ENCODE data around the gene CLK2. TPM values are rescaled to one million over a fixed set of nuclear protein-coding genes. Genes with fewer than 3 reads are reported as not detected.

CLK2 gene
- 29.7 and 43.1 TPM in 2 replicates for total RNA-seq (2014; rRNA removed; shearing (Covaris generic))

DNA sequence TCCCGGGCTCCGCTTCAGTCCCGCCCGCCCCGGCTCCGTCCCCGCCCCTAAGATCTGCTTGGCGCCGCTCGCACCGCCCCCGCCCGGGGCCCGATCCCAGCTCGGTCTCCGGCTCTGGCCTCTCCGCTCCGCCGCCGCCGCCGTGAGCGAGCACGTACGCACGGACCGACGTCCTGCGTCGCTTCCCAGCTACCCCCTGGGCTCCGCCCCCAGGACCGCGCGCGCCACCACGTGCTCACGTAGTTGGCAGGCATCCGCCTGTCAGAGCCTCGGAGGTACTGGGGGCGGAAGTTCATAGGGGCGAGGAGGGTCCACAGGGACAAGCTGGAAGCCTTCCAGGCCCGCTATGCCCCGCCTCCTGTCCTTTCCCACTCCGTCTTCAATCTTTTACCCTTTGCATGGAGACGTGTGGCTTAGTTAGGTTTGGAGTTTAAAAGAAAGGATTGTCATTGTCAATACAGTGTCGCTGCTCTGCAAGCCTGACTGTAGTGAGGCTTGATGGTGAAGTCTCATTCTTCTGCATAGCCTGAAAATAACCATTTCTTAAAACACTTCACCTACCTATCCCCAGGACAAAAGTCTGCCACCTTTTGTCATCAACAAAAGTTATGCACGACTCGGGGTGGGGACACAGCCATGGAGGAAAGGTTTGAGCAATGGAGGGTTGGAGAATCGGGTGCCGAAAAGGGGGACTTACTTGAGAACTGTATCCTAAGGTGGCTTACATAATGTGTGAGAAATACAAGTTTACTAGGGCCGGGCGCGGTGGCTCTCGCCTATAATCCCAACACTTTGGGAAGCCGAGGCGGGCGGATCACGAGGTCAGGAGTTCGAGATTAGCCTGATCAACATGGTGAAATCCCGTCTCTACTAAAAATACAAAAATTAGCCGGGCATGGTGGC is at the start of gene CLK2:
Gene CLK2, minus strand, starts transcription at position 162 of the 903 bp plus-strand sequence. CDS start 2,527 bp downstream, outside the sequence.
- H3K9me3 ChIP-seq (replicated peaks), result no peaks in the 10 kb centered on the region
- peaks cover 29% of the 10 kb centered on the region for H3K36me3 ChIP-seq
- H3K27me3 ChIP-seq, result no peaks in the 10 kb centered on the region
- peaks cover 11% of the 10 kb centered on the region for H3K4me1 ChIP-seq
- peak within 1 kb of the TSS; percentile 72 for H3K27ac ChIP-seq
- DNase-seq, result peak; percentile 97 to 98
- H3K4me3 ChIP-seq, result peak within 1 kb of the TSS; percentile 68

DNA sequence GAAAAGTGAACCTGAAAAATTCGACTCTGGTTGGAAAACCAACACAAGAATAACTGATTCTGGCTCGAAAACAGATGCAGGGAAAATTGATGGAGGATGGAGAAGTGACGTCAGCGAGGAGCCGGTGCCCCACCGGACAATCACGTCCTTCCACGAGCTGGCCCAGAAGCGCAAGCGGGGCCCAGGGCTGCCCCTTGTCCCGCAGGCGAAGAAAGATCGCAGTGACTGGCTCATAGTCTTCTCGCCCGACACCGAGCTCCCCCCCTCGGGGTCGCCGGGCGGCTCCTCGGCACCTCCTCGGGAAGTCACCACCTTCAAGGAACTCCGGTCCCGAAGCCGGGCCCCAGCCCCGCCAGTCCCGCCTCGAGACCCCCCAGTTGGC is 49.3 kb upstream of the CLK2 start:
- H3K27me3 ChIP-seq, result no peaks in the 10 kb centered on the region
- peak overlapping the region; percentile 76 for H3K4me3 ChIP-seq
- H3K4me1 ChIP-seq, result no peaks in the 10 kb centered on the region
- no peak overlapping the region; the same call in 1 of the 2 replicates for H3K27ac ChIP-seq
- no peaks in the 10 kb centered on the region for H3K36me3 ChIP-seq
- peak; percentile 44 to 53 for DNase-seq
- H3K9me3 ChIP-seq (replicated peaks), result no peaks in the 10 kb centered on the region

DNA sequence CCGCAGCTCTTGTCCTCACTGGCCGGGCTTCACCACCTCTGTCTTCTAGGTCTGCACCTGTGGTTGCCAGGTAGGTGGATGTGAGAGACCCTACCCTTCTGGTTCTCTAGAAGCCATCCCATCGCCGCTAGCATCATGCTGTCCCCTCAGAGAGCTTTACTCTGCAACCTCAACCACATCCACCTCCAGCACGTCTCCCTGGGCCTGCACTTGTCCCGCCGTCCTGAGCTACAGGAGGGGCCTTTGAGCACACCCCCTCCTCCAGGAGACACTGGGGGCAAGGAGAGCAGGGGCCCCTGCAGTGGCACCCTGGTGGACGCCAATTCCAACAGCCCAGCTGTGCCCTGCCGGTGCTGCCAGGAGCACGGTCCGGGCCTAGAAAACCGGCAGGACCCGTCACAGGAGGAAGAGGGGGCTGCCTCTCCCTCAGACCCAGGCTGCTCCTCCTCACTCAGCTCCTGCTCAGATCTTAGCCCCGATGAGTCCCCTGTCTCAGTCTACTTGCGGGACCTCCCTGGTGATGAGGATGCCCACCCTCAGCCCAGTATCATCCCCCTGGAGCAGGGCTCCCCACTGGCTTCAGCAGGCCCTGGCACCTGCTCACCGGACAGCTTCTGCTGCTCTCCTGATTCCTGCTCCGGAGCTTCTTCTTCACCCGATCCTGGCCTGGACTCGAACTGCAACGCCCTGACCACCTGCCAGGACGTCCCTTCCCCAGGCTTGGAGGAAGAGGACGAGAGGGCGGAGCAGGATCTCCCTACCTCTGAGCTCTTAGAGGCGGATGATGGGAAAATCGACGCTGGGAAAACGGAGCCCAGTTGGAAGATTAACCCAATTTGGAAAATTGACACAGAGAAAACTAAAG is 48.6 kb upstream of the CLK2 start:
- no peaks in the 10 kb centered on the region for H3K27me3 ChIP-seq
- no peaks in the 10 kb centered on the region for H3K4me1 ChIP-seq
- H3K27ac ChIP-seq, result no peak overlapping the region
- H3K4me3 ChIP-seq, result peak overlapping the region; percentile 76
- DNase-seq, result peak in 1 of 2 experiments; percentile 24
- no peaks in the 10 kb centered on the region for H3K9me3 ChIP-seq (replicated peaks)
- H3K36me3 ChIP-seq, result no peaks in the 10 kb centered on the region

DNA sequence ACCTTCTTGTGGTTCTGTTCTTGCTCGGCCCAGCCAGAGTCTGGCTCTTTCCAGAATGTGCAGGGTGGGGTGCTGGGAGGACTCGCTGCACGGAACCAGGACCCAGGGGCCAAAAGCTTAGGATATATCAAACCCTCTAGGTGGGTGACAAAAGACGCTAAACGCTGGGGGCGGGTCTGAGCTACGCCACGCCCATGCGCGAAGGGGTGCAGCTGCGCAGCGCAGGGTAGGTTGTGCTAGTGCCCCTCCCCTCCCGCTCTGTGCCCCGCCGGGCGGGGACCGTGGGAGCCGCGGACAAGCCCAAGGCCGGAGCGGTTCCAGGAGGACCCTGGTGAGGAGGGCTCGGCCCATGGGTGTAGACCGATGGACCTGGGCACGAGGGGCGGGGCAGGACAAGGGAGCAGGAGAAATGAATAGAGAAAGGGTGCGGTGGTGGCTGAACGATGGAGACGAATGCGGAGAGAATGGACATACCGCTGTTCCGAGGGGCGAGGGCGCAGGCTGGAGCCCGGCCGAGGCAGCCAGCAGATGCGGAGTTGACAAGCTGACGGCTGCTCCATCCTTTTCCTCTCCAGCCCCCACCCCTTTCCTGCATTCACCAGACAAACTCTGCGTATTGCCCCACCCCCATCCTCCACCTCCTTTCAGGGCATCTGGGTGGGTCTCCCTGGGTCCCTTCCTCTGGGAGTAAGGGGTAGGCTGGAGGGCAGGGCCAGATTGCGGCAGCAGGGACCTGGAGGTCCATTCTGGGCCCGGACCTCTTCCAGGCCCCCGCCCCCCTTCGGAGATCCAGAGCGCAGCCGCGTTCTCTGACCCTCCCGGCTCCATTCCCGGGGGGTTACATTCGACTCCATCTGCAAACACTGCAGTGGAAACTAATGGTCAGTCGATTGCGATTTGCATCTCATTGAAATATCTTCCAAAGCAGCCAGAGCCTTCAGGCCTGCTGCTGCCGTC is 47.6 kb upstream of the CLK2 start, which contains the start of gene RUSC1:
Gene RUSC1, plus strand, starts transcription at position 234 of the 957 bp plus-strand sequence. CDS start 880 bp downstream, outside the sequence.
- no peaks in the 10 kb centered on the region for H3K27me3 ChIP-seq

DNA sequence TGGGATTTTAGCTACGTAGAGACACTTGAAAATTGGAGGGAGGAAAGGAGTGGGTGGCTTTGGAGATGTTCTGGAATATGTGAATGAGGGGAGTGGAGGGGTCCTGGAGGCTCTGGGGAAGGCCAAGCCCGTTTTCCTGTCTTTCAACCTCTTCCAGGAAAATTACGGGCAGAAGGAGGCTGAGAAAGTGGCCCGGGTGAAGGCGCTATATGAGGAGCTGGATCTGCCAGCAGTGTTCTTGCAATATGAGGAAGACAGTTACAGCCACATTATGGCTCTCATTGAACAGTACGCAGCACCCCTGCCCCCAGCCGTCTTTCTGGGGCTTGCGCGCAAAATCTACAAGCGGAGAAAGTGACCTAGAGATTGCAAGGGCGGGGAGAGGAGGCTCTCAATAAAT is 46.9 kb upstream of the CLK2 start:
- H3K27me3 ChIP-seq, result no peaks in the 10 kb centered on the region
- H3K4me1 ChIP-seq, result no peaks in the 10 kb centered on the region
- H3K36me3 ChIP-seq, result 0 out of 2 replicates have a peak, but pooled peaks cover 2% of the 10 kb centered on the region
- no peak for DNase-seq
- no peak overlapping the region for H3K4me3 ChIP-seq
- no peak overlapping the region for H3K27ac ChIP-seq
- no peaks in the 10 kb centered on the region for H3K9me3 ChIP-seq (replicated peaks)

More for the DNA sequence above, 47.6 kb upstream of the CLK2 start, which contains the start of gene RUSC1:
- Histone ChIP-seq H3K27ac (no peak within 1 kb of the TSS), H3K4me3 (no peak within 1 kb of the TSS), H3K9me3 (replicated peaks) (no peaks in the 10 kb centered on the region), H3K36me3 (0 out of 2 replicates have a peak, but pooled peaks cover 1% of the 10 kb centered on the region), H3K4me1 (no peaks in the 10 kb centered on the region)
- DNase-seq, result no peak

DNA sequence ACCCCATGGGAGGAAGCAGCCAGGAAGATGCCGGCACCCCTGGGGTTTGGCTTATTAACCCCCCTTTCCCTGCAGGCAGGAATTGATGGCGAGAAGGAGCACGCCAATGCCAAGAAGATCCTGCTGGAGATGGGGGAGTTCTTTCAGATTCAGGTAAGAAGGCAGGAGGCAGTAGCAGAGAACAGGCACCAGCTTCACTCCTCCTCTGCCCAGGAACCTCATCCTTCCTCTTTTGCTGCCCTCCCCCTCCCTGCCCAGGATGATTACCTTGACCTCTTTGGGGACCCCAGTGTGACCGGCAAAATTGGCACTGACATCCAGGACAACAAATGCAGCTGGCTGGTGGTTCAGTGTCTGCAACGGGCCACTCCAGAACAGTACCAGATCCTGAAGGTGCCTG is 46.2 kb upstream of the CLK2 start:
- 0 out of 2 replicates have a peak, but pooled peaks cover 2% of the 10 kb centered on the region for H3K36me3 ChIP-seq

DNA sequence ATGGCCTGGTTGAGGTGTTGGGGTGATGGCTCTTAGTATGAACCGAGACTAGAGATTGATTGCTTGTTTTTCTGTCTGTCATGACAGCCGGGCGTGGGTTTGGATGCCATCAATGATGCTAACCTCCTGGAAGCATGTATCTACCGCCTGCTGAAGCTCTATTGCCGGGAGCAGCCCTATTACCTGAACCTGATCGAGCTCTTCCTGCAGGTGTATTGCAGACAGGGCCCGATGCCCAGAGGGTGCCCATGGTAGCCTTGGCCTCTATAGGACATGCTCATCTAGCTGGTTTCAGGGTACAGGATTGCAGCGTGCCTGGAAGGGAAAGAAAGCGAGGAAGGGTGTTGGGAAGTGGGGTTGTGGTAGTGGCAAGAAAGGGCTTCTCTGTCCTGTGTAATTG is 44.8 kb upstream of the CLK2 start:
- Histone ChIP-seq H3K4me3 (no peak overlapping the region), H3K27me3 (no peaks in the 10 kb centered on the region), H3K9me3 (replicated peaks) (no peaks in the 10 kb centered on the region), H3K4me1 (no peaks in the 10 kb centered on the region), H3K27ac (no peak overlapping the region), H3K36me3 (peaks cover 6% of the 10 kb centered on the region)
- DNase-seq, result no peak

More for the DNA sequence above, 46.2 kb upstream of the CLK2 start:
- Histone ChIP-seq H3K4me1 (no peaks in the 10 kb centered on the region), H3K9me3 (replicated peaks) (no peaks in the 10 kb centered on the region), H3K4me3 (no peak overlapping the region), H3K27ac (no peak overlapping the region), H3K27me3 (no peaks in the 10 kb centered on the region)
- DNase-seq, result no peak

DNA sequence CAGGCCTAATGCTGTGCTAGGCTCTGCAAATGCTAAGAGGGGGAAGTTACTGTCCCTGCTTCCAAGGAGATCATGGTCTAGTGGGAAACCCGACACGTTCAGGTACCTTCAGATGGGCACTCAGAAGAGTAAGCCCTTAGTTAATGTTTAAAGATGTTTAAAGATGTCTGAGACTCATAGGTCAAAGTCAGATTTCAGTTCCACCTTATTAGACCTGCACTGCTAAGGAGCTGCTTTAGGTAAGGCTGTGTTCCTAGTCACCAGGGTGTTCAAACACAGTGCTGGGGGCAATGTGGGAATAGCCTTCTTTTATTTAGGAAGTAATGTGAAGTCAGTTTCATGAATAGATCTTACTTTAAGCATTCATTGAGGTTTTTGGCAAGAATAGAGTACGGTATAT is 43.6 kb upstream of the CLK2 start:
- H3K27ac ChIP-seq, result no peak overlapping the region
- DNase-seq, result no peak
- H3K36me3 ChIP-seq, result peaks cover 7% of the 10 kb centered on the region
- H3K9me3 ChIP-seq (replicated peaks), result no peaks in the 10 kb centered on the region
- H3K4me1 ChIP-seq, result no peaks in the 10 kb centered on the region
- no peak overlapping the region for H3K4me3 ChIP-seq
- H3K27me3 ChIP-seq, result no peaks in the 10 kb centered on the region

DNA sequence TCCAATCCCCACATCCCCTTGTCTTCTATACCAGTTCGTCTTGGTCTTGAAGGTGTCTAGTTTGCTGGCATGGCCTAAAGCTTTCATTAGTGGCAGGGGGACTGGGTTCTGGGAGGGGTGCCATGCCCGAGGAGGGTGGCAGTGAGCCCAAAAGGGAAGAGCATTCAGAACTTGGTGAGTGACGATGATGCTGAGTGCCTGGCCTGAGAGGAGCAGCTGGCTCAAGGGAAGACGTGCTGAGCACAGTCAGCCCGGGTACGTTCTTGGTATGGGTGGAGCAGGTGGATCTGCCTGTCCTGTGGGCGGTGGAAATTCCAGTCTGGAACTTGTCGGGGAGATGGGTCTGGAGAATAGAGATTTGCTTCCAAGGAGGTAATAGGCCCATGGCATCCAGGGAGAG is 40.0 kb upstream of the CLK2 start:
- H3K9me3 ChIP-seq (replicated peaks), result no peaks in the 10 kb centered on the region
- no peak for DNase-seq
- H3K27ac ChIP-seq, result no peak overlapping the region
- no peaks in the 10 kb centered on the region; the same call in 1 of the 2 replicates for H3K4me1 ChIP-seq
- H3K4me3 ChIP-seq, result no peak overlapping the region
- peaks cover 18% of the 10 kb centered on the region for H3K36me3 ChIP-seq
- no peaks in the 10 kb centered on the region for H3K27me3 ChIP-seq

DNA sequence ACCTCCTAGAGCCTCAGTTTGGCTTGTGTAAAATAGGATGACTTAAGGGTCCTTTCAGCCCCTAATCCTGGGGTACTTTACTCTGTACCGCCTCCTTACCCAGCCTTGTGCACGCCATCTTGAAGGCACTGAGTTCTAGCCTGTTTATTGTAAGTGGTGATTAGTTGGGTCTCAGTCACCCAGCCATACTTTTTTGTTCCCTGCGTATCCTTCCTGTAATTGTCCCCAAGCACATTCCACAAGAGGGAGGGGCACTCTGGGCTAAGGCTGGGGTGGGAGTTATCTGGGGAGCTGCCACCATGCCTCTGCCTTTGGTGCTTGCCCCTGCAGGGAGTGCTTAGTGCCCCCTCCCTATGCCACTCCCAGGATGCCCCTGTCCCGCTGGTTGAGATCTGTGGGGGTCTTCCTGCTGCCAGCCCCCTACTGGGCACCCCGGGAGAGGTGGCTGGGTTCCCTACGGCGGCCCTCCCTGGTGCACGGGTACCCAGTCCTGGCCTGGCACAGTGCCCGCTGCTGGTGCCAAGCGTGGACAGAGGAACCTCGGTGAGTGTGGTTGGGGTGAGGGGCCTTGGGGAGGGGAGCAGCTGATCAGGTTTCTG is 36.2 kb upstream of the CLK2 start:
- peaks cover 16% of the 10 kb centered on the region for H3K36me3 ChIP-seq
- no peaks in the 10 kb centered on the region for H3K9me3 ChIP-seq (replicated peaks)
- H3K27me3 ChIP-seq, result no peaks in the 10 kb centered on the region
- peak in 1 of 2 experiments; percentile 22 for DNase-seq
- peak overlapping the region; percentile 78 for H3K4me3 ChIP-seq
- peaks cover 3% of the 10 kb centered on the region; the same call in 1 of the 2 replicates for H3K4me1 ChIP-seq
- peak overlapping the region; percentile 78 for H3K27ac ChIP-seq

DNA sequence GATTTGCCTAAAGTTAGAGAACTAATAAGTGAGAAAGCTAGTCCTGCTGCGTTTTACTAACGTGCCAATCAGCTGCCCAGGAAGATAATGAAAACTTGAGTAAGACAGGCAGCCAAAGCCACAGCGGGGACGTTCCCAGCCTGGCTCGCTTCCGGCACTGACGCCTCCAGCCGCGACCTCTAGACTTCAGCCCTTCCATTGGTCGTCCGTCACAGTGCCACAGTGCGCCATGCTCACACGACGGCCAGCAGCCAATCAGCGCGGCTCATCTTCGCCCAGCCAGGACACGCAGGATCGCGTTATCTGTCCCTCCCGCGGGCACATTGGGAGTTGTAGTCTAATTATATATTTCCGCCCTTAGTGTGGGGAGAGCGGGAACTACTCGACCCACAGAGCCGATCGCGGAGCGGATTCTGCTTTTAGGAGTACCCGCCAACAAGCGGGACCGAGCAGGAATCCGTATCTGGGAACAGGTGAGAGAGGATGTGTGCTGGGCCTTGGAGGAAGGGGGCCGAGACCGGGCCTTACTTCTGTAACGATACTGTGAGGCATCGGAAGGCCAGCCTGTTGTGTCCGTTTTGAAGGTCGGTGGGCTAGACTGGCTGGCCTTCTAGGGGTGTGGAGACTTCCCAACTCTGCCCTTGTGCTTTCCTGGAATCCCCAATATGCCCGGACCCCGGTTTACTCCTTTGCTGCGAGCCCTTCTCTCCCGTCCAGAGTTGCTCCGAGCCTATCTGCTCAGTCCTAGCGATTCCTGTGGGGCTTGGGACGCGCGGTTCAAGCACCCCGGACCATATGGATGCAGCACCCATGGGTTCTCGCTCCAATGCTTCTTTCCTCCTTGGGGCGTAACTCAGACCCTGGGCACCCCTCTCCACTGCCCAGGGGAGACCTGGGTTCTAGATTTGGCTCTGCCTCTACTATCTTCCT is 35.5 kb upstream of the CLK2 start, which contains the start of gene FDPS:
Gene FDPS, plus strand, starts transcription at position 374 of the 930 bp plus-strand sequence. CDS start 924 bp downstream, outside the sequence.
- peak within 1 kb of the TSS; percentile 78 for H3K4me3 ChIP-seq
- H3K27ac ChIP-seq, result peak within 1 kb of the TSS; percentile 78
- H3K9me3 ChIP-seq (replicated peaks), result no peaks in the 10 kb centered on the region
- peaks cover 3% of the 10 kb centered on the region; the same call in 1 of the 2 replicates for H3K4me1 ChIP-seq
- peak; percentile 98 for DNase-seq
- H3K27me3 ChIP-seq, result no peaks in the 10 kb centered on the region
- peaks cover 16% of the 10 kb centered on the region for H3K36me3 ChIP-seq

DNA sequence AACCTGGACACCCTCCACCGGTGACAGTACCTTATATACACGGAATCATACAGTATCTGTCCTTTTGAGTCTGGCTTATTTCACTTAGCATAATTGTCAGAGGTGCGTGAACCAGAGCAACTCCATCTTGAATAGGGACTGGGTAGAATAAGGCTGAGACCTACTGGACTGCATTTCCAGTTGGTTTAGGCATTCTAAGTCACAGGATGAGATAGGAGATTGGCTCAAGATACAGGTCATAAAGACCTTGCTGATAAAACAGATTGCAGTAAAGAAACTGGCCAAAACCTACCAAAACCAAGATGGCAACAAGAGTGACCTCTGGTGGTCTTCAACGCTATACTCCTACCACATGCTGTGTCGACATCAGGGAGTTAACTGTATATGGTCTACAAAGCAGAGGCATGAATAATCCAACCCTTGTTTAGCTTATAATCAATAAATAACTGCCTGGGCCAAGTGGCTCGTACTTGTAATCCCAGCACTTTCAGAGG is 34.0 kb upstream of the CLK2 start:
- peaks cover 10% of the 10 kb centered on the region for H3K36me3 ChIP-seq
- H3K9me3 ChIP-seq (replicated peaks), result no peaks in the 10 kb centered on the region
- peaks cover 3% of the 10 kb centered on the region; the same call in 1 of the 2 replicates for H3K4me1 ChIP-seq
- no peak overlapping the region for H3K27ac ChIP-seq
- H3K27me3 ChIP-seq, result no peaks in the 10 kb centered on the region
- DNase-seq, result peak in 1 of 2 experiments; percentile 58
- H3K4me3 ChIP-seq, result no peak overlapping the region

Measured in SJCRH30 (cell line).